GM21717 (cell line): Measurements from ENCODE around the gene COL20A1.

Experiments used
- ATAC-seq: cut with Tn5 transposase; IDR thresholded peaks from one replicate; pipeline ENCODE4 v1.9.1; 2021; ENCODE audit warnings: mild to moderate bottlenecking, moderate library complexity; ENCODE audit not compliant: unreplicated experiment

Gene COL20A1

DNA sequence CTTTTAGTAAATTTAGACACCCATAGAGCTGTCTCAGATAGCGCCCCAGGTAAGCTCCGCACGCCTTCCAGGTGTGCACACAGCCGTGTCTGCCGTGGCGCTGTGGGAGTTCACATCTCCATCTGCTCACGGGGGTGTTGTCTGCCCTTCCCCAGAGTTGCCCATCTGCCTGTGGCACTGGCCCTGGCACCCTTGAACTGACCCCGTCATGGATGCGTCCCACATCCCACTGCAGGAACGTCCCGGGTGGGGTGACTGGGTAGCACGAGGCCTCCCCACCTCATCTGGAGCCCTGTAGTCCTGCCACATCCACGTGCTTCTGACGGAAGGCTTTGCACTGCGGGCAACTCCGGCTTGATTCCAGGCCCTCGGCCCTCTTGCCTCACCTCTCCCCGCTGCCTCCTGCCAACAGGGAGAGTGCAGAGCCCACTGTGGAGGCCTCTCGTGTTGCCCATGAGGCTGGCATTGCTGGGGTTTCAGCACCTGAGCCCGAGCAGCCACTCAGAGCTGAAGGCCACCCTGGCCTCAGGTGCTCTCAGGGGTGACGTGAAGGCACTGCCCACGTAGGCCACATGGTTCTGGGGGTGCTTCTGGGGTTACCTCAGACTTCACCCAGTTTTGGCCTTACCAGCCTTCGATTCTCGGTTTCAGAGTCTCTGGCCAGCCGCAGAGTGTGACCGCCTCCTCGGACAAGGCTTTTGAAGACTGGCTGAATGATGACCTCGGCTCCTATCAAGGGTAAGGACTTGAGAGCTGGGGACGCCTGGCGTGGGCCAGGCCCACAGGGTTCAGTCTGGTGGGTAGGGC lies 15.3 kb upstream of the COL20A1 start:
- no peak for ATAC-seq

DNA sequence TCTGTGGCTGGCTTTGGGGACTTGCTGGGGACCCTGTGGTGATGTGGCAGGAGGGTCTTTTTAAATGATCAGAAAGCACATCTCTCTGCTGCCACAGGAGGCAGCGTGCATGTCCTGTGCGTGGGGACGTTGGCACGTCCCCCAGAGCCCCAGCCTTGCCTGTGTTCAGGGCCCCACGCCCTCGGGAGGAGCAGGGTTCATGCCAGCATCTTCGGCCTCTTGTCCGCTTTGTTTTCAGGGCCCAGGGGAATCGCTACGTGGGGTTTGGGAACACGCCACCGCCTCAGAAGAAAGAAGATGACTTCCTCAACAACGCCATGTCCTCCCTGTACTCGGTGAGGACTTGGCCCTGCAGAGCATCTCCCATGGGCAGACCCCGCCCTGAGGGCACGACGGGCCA lies 14.3 kb upstream of the COL20A1 start:
- no peak for ATAC-seq

DNA sequence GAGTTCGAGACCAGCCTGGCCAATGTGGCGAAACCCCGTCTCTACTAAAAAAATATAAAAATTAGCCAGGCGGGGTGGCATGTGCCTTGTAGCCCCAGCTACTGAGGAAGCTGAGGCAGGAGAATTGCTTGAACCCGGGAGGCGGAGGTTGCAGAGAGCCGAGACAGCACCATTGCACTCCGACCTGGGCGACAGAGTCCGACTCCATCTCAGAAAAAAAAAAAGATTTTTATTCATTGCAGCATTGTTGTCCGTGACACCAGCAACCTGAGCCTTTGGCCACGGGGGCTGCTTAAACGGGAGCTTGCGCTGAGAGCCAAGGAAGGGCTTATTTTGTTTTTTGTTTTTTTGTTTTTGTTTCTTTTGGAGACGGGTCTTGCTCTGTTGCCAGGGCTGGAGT lies 13.1 kb upstream of the COL20A1 start:
- no peak for ATAC-seq

DNA sequence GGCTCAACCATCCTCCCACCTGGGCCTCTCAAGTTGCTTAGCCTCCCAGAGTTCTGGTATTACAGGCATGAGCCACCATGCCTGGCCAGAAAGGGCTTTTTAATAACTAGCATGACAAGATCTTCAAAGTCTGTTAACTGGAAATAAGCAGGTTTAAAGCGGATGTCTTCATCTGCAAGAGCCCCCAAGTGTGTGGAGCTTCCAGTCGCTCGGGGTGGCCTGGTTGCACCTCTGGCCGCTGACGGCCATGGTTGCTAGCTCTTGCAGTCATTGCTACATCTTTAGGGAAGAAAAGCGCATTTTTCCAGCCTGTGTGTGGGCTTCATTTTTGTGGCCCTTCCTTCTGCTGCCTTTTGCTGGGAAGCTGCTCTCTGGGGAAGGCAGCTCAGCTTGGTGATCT lies 12.6 kb upstream of the COL20A1 start:
- no peak for ATAC-seq

DNA sequence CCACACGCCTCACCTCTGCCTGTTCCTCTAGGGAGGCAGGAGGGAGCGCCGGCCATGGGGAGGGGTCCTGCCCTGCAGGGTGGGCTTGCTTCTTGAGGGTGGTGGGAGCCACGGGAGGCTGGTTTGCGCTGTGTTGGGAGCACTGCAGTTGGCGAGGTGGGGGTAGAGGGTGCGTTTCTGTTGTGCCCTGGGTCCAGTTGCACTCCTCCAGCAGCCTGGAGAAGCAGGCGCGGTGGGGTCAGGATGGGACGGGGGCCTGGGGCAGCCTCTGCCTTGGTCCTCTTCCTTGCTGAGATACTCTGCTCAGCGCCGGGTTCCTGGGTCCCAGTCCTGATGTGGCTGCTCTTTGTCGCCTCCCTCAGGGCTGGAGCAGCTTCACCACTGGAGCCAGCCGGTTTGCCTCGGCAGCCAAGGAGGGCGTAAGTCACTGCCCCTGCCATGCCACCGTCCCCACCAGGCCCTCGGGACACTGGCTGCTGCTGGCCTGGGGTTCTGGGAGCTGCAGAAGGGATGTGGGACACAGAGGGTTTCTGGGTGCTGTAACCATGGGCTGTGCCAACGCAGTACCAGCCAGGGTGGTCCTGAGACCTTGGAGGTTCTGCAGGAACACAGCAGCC lies 11.9 kb upstream of the COL20A1 start:
- no peak for ATAC-seq

DNA sequence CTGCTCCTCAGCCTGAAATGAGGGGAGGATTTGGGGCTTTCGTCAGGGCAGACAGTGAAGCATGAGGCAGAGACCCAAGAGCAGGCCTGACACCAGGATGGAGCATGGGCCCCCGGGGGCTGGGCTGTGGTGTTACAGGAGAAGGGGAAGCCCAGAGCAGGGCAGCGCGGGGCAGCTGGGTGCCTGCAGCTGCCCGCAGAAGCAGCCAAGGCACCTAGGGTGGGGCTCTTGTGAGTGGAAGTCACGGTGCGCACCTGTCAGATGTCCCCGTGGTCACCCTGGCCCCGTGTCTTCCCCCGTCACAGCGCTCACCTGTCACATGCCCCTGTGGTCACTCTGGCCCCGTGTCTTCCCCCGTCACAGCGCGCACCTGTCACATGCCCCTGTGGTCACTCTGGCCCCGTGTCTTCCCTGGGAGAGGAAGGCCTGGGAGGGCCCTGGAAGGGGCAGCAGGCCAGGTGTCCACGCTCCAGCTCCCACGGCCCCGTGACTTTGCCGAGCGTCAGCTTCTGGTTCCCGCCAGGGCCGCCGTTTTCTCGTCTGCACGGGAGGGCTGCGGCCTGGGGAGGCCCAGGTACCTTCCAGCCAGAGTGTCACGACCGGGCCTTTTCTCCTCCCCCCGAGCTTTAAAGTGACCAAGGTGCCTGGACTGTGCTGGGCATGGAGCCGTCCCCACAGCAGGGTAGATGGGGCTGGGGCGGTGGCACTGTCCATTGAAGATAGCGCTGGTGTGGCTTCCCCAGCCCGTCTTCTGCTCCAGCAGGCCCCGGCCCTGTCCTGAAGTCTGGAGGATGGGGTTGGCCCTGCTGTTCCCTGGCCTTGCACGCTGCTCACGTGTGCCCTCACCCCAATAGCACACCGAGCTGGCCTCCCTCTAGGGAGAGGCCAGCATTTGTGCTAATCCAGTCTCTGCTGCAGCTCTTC lies 11.0 kb upstream of the COL20A1 start:
- no peak for ATAC-seq

DNA sequence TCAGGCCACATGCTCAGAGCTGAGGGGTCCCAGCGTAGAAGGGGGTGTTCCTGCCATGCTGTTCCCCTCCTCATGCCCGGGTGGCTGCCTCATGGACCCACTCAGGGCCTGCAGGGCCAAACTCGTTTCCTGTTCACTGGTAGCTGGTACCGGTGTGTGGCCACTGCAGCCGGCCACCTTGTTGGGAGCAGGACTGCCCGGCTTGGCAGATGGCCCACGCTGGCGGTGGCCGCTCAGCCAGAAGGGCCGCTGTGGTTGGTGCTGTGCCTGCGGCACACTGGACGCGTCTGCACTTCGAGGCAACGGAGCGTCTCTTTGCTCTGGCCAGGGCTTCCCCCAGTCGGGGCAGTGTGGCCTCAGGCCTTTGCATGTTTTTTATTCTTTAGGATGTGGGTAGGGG lies 10.0 kb upstream of the COL20A1 start:
- ATAC-seq, result no peak

DNA sequence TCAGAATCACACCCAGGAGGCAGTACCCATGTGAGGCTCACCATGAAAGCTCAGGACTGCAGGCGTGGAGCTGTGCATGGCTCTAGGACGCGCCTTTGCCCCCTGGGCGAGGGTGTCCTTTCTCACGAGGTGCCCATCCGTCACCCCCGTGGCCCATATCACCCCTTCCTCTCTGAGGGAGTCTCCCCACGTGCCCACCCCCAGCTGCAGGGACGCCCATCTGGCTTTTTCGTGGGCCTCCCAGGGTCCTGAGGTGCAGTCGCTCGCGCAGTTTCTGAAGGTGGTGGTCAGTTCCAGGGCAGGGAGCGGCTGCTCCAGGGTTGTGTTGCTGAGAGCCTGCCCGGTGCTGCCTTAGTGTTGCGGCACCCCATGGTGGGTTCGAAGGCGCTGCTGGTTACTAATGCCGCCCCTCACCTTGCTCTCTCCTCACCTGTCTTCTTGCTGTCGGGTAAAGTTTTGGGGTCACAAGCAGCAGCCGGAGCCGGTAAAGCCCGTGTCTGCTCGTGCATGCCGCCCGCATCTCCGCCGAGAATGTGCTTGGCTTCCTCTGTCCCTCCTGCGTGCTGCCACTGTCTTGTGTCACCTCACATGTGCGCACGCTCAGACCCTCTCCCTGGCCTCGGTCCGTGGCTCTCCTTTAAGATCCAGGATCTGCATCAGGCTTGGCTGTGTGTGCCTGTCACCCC lies 9.4 kb upstream of the COL20A1 start:
- no peak for ATAC-seq

DNA sequence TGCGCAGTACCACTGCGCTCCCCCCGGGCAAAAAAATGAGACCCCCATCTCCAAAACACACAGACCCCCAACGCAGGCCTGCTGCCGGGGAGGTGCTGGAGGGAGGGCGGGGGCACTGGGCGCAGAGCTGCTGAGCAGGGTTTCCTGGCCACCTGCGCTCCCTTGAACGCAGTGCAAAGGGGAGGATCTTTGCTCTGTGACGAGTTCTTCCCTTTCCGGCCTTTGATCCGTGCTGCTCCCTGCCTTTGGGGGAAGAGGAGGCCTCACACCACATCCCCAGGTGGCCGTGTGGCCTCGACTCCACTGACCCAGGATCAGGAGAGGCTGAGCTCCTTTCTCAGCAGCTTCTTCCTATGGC lies 8.9 kb upstream of the COL20A1 start:
- ATAC-seq, result no peak

DNA sequence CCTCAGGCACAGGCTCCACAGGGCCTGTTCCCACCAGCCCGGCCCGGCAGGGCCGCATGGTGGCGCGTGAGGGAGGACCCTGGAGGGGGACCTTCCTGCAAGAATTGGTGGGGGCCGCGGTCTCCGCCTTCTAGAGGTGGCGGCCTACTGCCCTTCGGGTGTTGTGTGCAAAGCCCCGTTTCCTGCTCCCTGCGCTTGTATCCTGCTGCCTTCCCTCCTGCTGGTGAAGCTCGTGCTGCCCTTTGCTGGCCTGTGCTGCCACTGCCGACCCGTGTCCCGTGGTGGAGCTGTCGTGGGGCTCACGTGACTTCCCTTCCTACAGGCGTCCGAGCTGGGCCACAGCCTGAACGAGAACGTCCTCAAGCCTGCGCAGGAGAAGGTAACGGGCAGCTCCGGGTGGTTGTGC lies 8.4 kb upstream of the COL20A1 start:
- no peak for ATAC-seq

DNA sequence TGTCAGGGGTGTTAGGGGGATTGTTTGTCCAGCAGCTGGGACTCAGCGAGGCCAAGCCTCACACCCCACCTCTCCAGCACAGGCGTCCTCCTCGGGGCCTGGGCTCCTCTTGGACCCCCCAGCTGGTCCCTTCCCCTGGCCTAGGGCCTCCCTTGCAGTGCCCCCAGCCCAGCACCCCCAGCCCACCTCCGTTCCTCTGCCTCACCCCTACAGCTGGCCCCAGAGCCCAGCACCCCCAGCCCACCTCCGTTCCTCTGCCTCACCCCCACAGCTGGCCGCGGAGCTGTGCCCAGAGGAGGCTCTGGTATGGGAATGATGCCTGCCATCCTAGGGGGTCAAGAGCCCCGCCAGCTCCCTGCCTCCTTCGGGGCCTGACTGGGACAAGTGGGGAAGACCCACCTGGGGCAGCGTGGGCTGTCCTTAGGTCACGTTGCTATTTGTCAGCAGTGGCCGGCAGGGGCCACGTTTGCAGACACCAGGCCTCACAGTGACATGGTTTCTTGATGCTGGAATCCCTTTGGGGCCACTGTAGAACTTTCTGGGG lies 7.9 kb upstream of the COL20A1 start:
- ATAC-seq, result no peak

DNA sequence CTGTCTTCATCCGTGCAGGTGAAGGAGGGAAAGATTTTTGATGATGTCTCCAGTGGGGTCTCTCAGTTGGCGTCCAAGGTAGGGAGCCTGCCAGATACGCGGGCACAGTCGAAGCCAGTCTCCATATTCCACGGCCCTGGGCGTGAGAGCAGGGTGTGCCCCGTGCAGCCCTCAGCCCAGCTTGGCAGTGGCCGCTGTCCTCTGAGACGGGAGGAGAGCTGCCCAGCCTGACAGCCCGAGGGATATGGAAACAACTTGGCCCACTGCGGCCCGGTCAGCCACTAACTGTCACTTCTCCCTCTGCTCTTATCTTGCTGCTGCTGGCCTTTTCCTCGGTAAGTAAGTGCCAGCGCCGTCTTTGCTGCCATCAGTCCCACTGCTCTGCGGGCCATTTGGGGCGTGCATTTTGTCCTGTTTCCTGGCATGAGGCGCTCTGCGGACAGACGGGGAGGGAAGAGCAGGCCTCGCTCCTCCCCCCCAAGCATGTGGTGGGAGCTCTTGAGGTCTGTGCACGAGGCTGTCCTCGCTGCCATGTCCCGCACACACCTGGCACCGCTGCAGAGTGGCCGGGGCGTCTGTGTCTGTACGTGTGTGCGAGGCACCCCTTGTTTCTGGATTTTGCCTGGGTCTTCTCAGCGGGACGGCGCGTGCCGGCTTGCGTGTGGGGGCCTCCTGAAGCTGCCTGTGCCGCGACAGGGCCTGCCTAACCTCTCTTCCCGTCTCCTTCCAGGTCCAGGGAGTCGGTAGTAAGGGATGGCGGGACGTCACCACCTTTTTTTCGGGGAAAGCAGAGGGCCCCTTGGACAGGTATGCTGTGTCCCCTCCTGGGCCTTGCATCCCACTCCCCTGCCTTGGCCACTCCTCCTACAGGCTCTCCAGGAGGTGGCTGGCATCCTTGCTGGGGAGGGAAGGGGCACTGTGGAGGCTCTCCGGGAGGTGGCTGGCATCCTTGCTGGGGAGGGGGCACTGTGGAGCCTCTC lies 7.1 kb upstream of the COL20A1 start:
- ATAC-seq, result no peak

DNA sequence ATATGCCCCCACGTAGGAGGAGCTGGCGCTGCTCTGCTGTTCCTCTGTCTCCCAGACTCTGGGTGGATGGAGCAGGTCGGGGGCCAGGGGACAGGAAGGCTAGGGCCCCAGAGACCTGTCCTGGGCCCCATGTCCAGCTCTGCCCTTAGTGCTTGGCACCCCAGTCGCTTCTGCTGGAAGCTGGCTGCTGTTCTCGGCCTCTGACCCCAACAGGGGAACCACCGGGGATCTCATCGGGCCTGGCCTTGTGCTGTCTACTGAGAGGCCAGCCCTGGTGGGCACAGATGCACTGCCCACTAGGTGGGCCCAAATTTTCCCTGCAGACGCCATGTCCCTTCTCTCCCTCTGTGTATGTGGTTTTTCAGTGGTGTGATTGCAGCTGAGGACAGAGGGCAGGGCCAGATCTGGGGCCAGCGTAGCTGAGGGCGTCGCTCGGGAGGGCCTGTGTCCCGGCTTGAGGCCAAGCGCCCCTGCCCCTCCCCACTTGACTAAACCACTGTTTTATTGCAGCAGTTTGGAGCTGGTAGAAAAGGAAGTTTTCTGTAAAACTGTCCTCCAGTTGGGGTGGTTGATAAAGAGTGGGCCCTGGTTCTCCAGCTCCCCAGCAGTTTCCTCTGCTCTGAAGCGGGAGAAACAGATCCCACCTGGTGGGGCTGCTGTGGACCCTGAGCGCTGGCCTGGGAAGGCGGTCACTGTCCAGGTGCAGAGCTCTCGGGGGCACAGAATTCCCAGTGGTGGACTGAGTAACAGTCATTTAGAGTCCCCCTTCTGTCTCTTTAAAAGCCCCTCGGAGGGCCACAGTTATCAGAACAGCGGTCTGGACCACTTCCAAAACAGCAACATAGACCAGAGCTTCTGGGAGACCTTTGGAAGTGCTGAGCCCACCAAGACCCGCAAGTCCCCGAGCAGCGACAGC lies 5.9 kb upstream of the COL20A1 start:
- ATAC-seq, result no peak

DNA sequence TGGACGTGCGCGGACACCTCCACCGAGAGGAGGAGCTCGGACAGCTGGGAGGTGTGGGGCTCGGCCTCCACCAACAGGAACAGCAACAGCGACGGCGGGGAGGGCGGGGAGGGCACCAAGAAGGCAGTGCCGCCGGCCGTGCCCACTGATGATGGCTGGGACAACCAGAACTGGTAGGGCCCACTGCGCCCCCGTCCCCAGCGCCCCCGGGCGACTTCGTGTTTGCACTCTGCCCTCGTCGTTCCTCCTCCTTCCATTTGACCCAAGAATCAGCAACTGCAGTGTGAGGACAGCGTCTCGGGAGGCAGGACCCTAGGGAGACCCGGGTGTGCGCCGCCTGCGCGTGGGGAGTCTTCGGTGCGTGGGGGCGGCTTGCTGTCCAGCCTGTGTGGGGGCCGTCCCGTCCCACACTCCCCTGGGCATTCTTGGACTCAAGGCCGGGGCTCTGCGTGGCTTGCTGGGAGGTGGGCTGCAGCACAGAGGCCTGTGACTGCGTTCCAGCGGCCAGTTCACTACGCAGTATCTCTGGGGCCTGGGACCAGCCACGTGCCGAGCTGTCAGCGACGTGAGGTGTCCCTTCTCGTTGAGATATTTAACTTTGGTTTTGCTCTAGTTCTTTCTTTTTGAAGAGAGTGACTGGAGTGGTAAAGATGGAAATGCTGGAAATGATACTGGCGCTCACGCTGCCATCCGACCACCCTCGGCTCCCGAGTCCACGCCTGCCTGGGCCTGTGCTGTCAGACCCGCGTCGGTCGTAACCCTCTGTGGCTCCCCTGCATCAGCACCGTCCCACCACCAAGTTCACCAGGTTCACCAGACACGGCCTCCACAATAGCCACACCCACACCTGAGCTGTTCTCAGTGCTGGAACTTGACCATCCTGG lies 5.0 kb upstream of the COL20A1 start:
- no peak for ATAC-seq

DNA sequence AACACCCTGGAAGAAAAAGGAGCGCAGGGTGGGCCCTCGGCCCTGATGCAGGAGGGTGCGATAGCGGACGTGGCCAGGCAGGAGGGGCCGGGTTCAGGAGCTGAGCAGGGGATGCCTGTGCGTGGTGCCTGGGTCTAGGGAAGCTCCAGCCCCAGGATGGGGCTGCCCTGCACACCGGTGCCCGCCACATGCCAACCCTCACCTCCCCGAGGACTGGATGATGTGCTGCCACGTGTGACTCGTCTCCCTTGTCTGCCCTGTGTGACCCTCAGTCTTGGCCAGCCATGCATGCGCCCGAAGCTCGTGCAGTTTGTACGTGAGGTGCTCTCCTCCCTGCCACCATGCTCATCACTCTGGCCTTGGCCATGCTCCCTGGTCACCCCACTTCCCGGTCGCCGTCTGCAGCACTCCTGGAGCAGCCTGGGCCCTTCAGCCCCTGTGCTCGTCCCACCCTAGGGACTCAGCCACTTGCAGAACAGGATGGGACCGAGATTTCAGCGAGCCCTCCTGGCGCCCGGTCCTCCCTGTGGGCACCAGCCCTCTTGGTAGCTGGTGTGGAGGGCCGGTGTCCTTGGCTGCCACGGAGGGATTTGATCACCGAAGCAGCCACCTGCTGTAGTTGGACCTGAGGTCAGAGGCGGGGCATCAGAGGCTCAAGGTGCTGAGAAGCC lies 4.3 kb upstream of the COL20A1 start:
- no peak for ATAC-seq

DNA sequence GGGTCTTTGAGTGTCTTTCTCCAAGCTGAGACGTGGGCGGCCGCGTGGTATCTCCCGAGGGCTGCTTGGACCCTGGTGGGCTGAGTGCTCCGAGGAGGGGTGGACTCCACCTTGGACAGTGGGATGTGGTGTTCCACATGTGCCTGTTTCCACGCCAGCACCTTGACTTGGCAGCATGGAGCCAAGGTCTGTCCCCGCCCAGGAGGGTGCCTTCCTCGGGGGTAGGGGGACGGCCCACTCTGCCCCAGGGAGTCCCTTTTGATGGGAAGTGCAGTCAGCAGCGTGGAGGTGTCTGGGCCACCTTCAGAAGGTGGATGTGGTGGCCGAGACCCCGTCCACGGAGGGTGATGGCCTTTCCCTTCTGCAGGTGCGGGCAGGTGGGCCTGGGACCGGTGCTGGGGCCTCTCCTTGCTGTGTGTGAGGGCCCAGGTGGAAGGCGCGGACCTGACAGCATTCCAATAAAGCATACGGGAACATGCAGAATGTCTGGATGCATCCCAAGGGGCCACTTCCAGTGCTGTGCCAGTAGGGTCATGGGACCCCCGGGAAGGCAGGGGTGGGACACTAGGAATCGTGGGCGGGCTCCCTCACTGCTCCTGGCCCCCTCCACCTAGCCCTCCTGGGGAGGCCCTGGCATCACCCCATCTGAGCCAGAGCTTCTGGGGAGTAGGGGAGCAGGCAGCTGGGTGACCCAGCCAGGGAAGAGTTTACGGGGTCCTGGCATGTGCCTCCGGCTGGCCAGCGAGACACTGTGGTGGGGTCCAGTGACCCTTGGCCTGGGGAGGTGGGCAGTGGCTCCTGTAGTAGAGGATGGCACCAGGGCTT lies 3.5 kb upstream of the COL20A1 start:
- no peak for ATAC-seq
